Measurements from ENCODE around the gene KISS1R. TPM values are rescaled to one million over a fixed set of nuclear protein-coding genes. Genes with fewer than 3 reads are reported as not detected.

KISS1R gene
- total RNA-seq, 4 donors from 2014 or later: 0.45 TPM; not detected in 3

GRCh38 chr19:944663-945241, 27.6 kb downstream of the KISS1R start:
- Histone ChIP-seq H3K9me3 (no peaks in the 10 kb centered on the region), H3K27ac (no peak overlapping the region), H3K36me3 (peaks cover 0 to 19% (median 0%) of the 10 kb centered on the region in 3 donors), H3K4me3 (no peak overlapping the region), H3K27me3 (no peaks in the 10 kb centered on the region), H3K4me1 (peaks cover 11 to 43% (median 15%) of the 10 kb centered on the region in 3 donors)
- intact Hi-C loops (cut with DNase I): no loop called here
- DNase-seq: no peak
- 51 to 60% methylated on average over 14 to 22 of the region's 22 CpGs for WGBS, 2 donors
- no peak for TF ChIP-seq CTCF (IDR thresholded peaks at IDR 0.05)
- no peak for TF ChIP-seq POLR2A (IDR thresholded peaks at IDR 0.05)

- no peaks in the 10 kb centered on the region for H3K27me3 ChIP-seq
- H3K36me3 ChIP-seq: peaks cover 0 to 19% (median 0%) of the 10 kb centered on the region in 3 donors
- no peaks in the 10 kb centered on the region for H3K9me3 ChIP-seq
- intact Hi-C loops (cut with DNase I): no loop called here
- H3K4me3 ChIP-seq: no peak overlapping the region
- TF ChIP-seq CTCF (IDR thresholded peaks at IDR 0.05) (no peak), POLR2A (IDR thresholded peaks at IDR 0.05) (no peak)
- whole genome bisulfite sequencing, 2 donors: 87 to 91% methylated on average over 18 to 22 of the region's 37 CpGs
- no peak overlapping the region for H3K27ac ChIP-seq
- peaks cover 6 to 35% (median 11%) of the 10 kb centered on the region in 3 donors for H3K4me1 ChIP-seq
- no peak for DNase-seq
Measured at GRCh38 chr19:945401-946252, 28.5 kb downstream of the KISS1R start.

- Histone ChIP-seq H3K9me3 (no peaks in the 10 kb centered on the region), H3K27ac (peak overlapping the region in 2 of 4 donors; percentile 6 to 73), H3K4me3 (no peak overlapping the region), H3K27me3 (no peaks in the 10 kb centered on the region), H3K4me1 (peaks cover 0 to 19% (median 0%) of the 10 kb centered on the region in 3 donors), H3K36me3 (peaks cover 0 to 19% (median 0%) of the 10 kb centered on the region in 3 donors)
- no peak for DNase-seq
- TF ChIP-seq POLR2A (IDR thresholded peaks at IDR 0.05) (no peak), CTCF (IDR thresholded peaks at IDR 0.05) (no peak)
- 59 to 88% methylated on average over 17 to 21 of the region's 30 CpGs for WGBS, 2 donors
- intact Hi-C loops (cut with DNase I): no loop called here
Measured at GRCh38 chr19:947090-947706, 30.1 kb downstream of the KISS1R start.

GRCh38 chr19:947707-948539, 30.8 kb downstream of the KISS1R start:
- WGBS, 2 donors: 78 to 83% methylated on average over 10 to 25 of the region's 47 CpGs
- TF ChIP-seq POLR2A (IDR thresholded peaks at IDR 0.05) (no peak), CTCF (IDR thresholded peaks at IDR 0.05) (no peak)
- intact Hi-C loops (cut with DNase I): no loop called here
- Histone ChIP-seq H3K36me3 (peaks cover 0 to 12% (median 0%) of the 10 kb centered on the region in 3 donors), H3K4me3 (no peak overlapping the region), H3K9me3 (no peaks in the 10 kb centered on the region), H3K27ac (peak overlapping the region in 2 of 4 donors; percentile 6 to 73), H3K4me1 (peaks cover 4 to 20% (median 5%) of the 10 kb centered on the region in 3 donors), H3K27me3 (no peaks in the 10 kb centered on the region)
- DNase-seq: peak; percentile 54
